GM21529 (cell line): ENCODE data around the gene KRTAP1-3.
"Not testable (repeated sequence)": the region's sequence is repeated elsewhere in the genome, so short reads cannot be mapped to it uniquely, and the experiment has no call there.

Experiments
- ATAC-seq: cut with Tn5 transposase; IDR thresholded peaks from one replicate; pipeline ENCODE4 v1.9.1; 2021; ENCODE audit not compliant: unreplicated experiment

KRTAP1-3 gene

GRCh38 chr17:41054556-41054955 lies 19.9 kb upstream of the KRTAP1-3 start:
- not testable (repeated sequence) for ATAC-seq

GRCh38 chr17:41054025-41054424 lies 19.4 kb upstream of the KRTAP1-3 start:
- ATAC-seq, result no peak

GRCh38 chr17:41052566-41052965 lies 17.9 kb upstream of the KRTAP1-3 start:
- no peak for ATAC-seq

GRCh38 chr17:41049110-41049509 lies 14.4 kb upstream of the KRTAP1-3 start:
- ATAC-seq, result no peak

- ATAC-seq, result no peak
These were observed 13.8 kb upstream of the KRTAP1-3 start for GRCh38 chr17:41048441-41048840.

- ATAC-seq, result not testable (repeated sequence)
These were observed 12.2 kb upstream of the KRTAP1-3 start, which contains the start of gene KRTAP2-1 for GRCh38 chr17:41046735-41047465. Gene KRTAP2-1, minus strand, starts transcription at chr17:41047316. Its CDS starts 49 bp downstream, at chr17:41047267.

- ATAC-seq, result no peak
These were observed 8.3 kb upstream of the KRTAP1-3 start for GRCh38 chr17:41042953-41043352.

GRCh38 chr17:41040783-41041571 lies 6.3 kb upstream of the KRTAP1-3 start, which contains the start of gene KRTAP1-1:
Gene KRTAP1-1, minus strand, starts transcription at chr17:41041450. Its CDS starts 53 bp downstream, at chr17:41041397.
- ATAC-seq, result not testable (repeated sequence)

GRCh38 chr17:41037853-41038350 lies 3.2 kb upstream of the KRTAP1-3 start:
- no peak for ATAC-seq

- ATAC-seq, result no peak
These were observed 4.9 kb downstream of the KRTAP1-3 start, which contains the start of gene KRTAP1-4 for GRCh38 chr17:41029633-41030245. Gene KRTAP1-4, minus strand, starts transcription at chr17:41030195. Its CDS starts 117 bp downstream, at chr17:41030078.

- ATAC-seq, result no peak
These were observed 7.8 kb downstream of the KRTAP1-3 start, which contains the start of gene KRTAP1-5 for GRCh38 chr17:41026715-41027471. Gene KRTAP1-5, minus strand, starts transcription at chr17:41027208. Its CDS starts 53 bp downstream, at chr17:41027155.

GRCh38 chr17:41024697-41025096 lies 10.0 kb downstream of the KRTAP1-3 start:
- ATAC-seq, result no peak

- ATAC-seq, result no peak
These were observed 14.3 kb downstream of the KRTAP1-3 start for GRCh38 chr17:41020336-41020735.

- ATAC-seq, result no peak
These were observed 15.3 kb downstream of the KRTAP1-3 start for GRCh38 chr17:41019415-41019814.

- no peak for ATAC-seq
These were observed 16.1 kb downstream of the KRTAP1-3 start for GRCh38 chr17:41018541-41018940.

- no peak for ATAC-seq
These were observed 18.0 kb downstream of the KRTAP1-3 start for GRCh38 chr17:41016578-41017215.

GRCh38 chr17:41015454-41015853 lies 19.2 kb downstream of the KRTAP1-3 start:
- ATAC-seq, result no peak

- ATAC-seq, result no peak
These were observed 21.1 kb downstream of the KRTAP1-3 start for GRCh38 chr17:41013606-41014005.

GRCh38 chr17:41013181-41013580 lies 21.5 kb downstream of the KRTAP1-3 start:
- no peak for ATAC-seq
